ENCODE data around the gene MPPED1. TPM values are rescaled to one million over a fixed set of nuclear protein-coding genes. Genes with fewer than 3 reads are reported as not detected.

The MPPED1 gene
- total RNA-seq, 1 experiment from 2014 or later, result 0.28 TPM

- H3K4me1 ChIP-seq (ENCODE audit: insufficient read depth, low read length), result no peaks in the 10 kb centered on the region
- H2BK120ac ChIP-seq (ENCODE audit: low read depth, low read length, poor library complexity, severe bottlenecking), result no peak overlapping the region
- no peak overlapping the region for H2AK5ac ChIP-seq (ENCODE audit: insufficient read length, low read length)
- H3K4me3 Mint-ChIP-seq, result no peak overlapping the region
- no peak for DNase-seq
- no peak overlapping the region for H3K27ac Mint-ChIP-seq
- no peak overlapping the region for H4K8ac ChIP-seq (replicated peaks; ENCODE audit: insufficient read length, low read depth, low read length)
- H2BK5ac ChIP-seq (ENCODE audit: insufficient read length, low read length), result no peak overlapping the region
- H3K9me3 Mint-ChIP-seq, result no peaks in the 10 kb centered on the region
- no peaks in the 10 kb centered on the region for H3K9me3 ChIP-seq (ENCODE audit: control insufficient read depth, low read depth, low read length)
- H3K27me3 Mint-ChIP-seq (ENCODE audit: low read depth), result peaks cover 9% of the 10 kb centered on the region; the same call in 1 of the 2 replicates
- no peaks in the 10 kb centered on the region for H4K20me1 ChIP-seq (ENCODE audit: control insufficient read depth, insufficient read depth, insufficient read length)
- no peaks in the 10 kb centered on the region for H3K23me2 ChIP-seq (ENCODE audit: insufficient read length, low read depth, low read length, poor library complexity, severe bottlenecking)
- H2BK20ac ChIP-seq (ENCODE audit: low read depth, low read length, poor library complexity, severe bottlenecking), result no peak overlapping the region
- H3K14ac ChIP-seq (ENCODE audit: insufficient read depth, low read length), result no peak overlapping the region
- no peak overlapping the region for H4K91ac ChIP-seq (ENCODE audit: insufficient read length, low read depth, low read length)
- H3K79me2 ChIP-seq (ENCODE audit: insufficient read depth, low read length), result no peaks in the 10 kb centered on the region
- H4K5ac ChIP-seq (ENCODE audit: insufficient read length, low read depth, low read length), result peak overlapping the region; percentile 22
- no peak overlapping the region for H2BK12ac ChIP-seq (ENCODE audit: insufficient read length, low read depth, low read length)
- no peak overlapping the region for H3K18ac ChIP-seq (ENCODE audit: insufficient read length, low read depth, low read length)
- H3K4me2 ChIP-seq (ENCODE audit: insufficient read depth, insufficient read length, low read length), result no peak overlapping the region
- H3K79me1 ChIP-seq (ENCODE audit: insufficient read depth, low read depth, low read length, poor library complexity, severe bottlenecking), result no peaks in the 10 kb centered on the region
- H3K4ac ChIP-seq (ENCODE audit: low read depth, low read length), result no peak overlapping the region
- H3K27me3 ChIP-seq (ENCODE audit: insufficient read depth, low read length), result no peaks in the 10 kb centered on the region
- H3K56ac ChIP-seq (ENCODE audit: insufficient read length, low read depth, low read length), result no peak overlapping the region
- H3K9ac ChIP-seq (ENCODE audit: extremely low read depth, insufficient read length, low read length), result no peak overlapping the region
- H2AFZ ChIP-seq (ENCODE audit: low read length), result no peak overlapping the region
- H3T11ph ChIP-seq (ENCODE audit: low read length), result no peak overlapping the region
- H3K27ac ChIP-seq (ENCODE audit: insufficient read length, low read depth, low read length), result no peak overlapping the region
- TF ChIP-seq, protein P1, sequence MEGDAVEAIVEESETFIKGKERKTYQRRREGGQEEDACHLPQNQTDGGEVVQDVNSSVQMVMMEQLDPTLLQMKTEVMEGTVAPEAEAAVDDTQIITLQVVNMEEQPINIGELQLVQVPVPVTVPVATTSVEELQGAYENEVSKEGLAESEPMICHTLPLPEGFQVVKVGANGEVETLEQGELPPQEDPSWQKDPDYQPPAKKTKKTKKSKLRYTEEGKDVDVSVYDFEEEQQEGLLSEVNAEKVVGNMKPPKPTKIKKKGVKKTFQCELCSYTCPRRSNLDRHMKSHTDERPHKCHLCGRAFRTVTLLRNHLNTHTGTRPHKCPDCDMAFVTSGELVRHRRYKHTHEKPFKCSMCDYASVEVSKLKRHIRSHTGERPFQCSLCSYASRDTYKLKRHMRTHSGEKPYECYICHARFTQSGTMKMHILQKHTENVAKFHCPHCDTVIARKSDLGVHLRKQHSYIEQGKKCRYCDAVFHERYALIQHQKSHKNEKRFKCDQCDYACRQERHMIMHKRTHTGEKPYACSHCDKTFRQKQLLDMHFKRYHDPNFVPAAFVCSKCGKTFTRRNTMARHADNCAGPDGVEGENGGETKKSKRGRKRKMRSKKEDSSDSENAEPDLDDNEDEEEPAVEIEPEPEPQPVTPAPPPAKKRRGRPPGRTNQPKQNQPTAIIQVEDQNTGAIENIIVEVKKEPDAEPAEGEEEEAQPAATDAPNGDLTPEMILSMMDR (conservative IDR thresholded peaks at IDR 0.05), result no peak
- no peak overlapping the region for H2BK15ac ChIP-seq (ENCODE audit: low read depth, low read length)
- H3K23ac ChIP-seq (ENCODE audit: insufficient read length, low read depth, low read length), result no peak overlapping the region
- H3K36me3 Mint-ChIP-seq (ENCODE audit: insufficient read depth in 1 of 3, low read depth in 3 of 3), result no peaks in the 10 kb centered on the region
- no CpG with 5 or more reads among the region's 21 CpGs for WGBS (ENCODE audit: extremely low coverage, insufficient read length, low lambda C conversion rate)
- peaks cover 11 to 14% of the 10 kb centered on the region in 2 experiments for H3K4me1 Mint-ChIP-seq
These were observed 66.9 kb downstream of the MPPED1 start for GRCh38 chr22:43478621-43479300.

Measured in H9 (cell line).